GM10266 (cell line): ENCODE measurements around the gene COPS2.

Experiments
- DNase-seq: peaks from one replicate; pipeline ENCODE4 v3.0.0; 2012; ENCODE audit errors: extremely low spot score
- CTCF ChIP-seq: IDR thresholded peaks from 2 replicates; pipeline ENCODE4 v1.5.1; 2012; ENCODE audit warnings: mild to moderate bottlenecking, low read depth; ENCODE audit not compliant: control insufficient read depth, insufficient read depth; ENCODE audit errors: missing control alignments

The COPS2 gene

GRCh38 chr15:49145651-49146609, 9.5 kb downstream of the COPS2 start:
- TF ChIP-seq CTCF, result peak; percentile 70
- peak; percentile 21 for DNase-seq

GRCh38 chr15:49137861-49138260, 17.5 kb downstream of the COPS2 start:
- DNase-seq, result no peak
- no peak for TF ChIP-seq CTCF

GRCh38 chr15:49135911-49136310, 19.5 kb downstream of the COPS2 start:
- no peak for DNase-seq
- no peak for TF ChIP-seq CTCF

GRCh38 chr15:49135342-49135857, 20.0 kb downstream of the COPS2 start:
- TF ChIP-seq CTCF, result no peak
- no peak for DNase-seq

GRCh38 chr15:49134683-49135341, 20.6 kb downstream of the COPS2 start:
- DNase-seq, result no peak
- TF ChIP-seq CTCF, result no peak

GRCh38 chr15:49131403-49131802, 24.0 kb downstream of the COPS2 start:
- DNase-seq, result no peak
- no peak for TF ChIP-seq CTCF

- no peak for TF ChIP-seq CTCF
- no peak for DNase-seq
Observed at GRCh38 chr15:49124371-49124770, 31.0 kb downstream of the COPS2 start.
